Esophagus squamous epithelium (tissue), 5 donors: ENCODE measurements around the gene CDKAL1. TPM values are rescaled to one million over a fixed set of nuclear protein-coding genes. Genes with fewer than 3 reads are reported as not detected.

Experiments
- DNase-seq: peaks from one replicate; lab custom pipeline; 2025; lab: John Stamatoyannopoulos, UW
- H3K27ac ChIP-seq, 4 donors: fragments of 200-600 bp; sonication (generic); one replicate each; pipeline ENCODE4 v1.5.1; 2016 to 2019; ENCODE audit warnings: mild to moderate bottlenecking in 1 of 4
- H3K27me3 ChIP-seq, 4 donors: fragments of 200-600 bp; sonication (generic); 1 replicate in 3 of 4; 2 replicates in 1 of 4; pipeline versions ENCODE4 v1.5.1 to v1.6.0; 2017 to 2021; ENCODE audit warnings: antibody characterized with exemption in 1 of 4
- H3K36me3 ChIP-seq, 3 donors: fragments of 200-600 bp; sonication (generic); one replicate each; pipeline ENCODE4 v1.5.1; 2016 to 2019
- H3K4me1 ChIP-seq, 3 donors: fragments of 200-600 bp; sonication (generic); one replicate each; pipeline ENCODE4 v1.5.1; 2017 to 2019
- H3K4me3 ChIP-seq, 4 donors: fragments of 200-600 bp; sonication (generic); 1 replicate in 3 of 4; 2 replicates in 1 of 4; pipeline ENCODE4 v1.5.1; 2016 to 2019; ENCODE audit warnings: mild to moderate bottlenecking in 2 of 4, moderate library complexity in 1 of 4
- H3K9me3 ChIP-seq, 3 donors: fragments of 200-600 bp; sonication (generic); one replicate each; pipeline ENCODE4 v1.5.1; 2016 to 2019
- CTCF ChIP-seq, 6 experiments: fragments of 450-650 bp in 4 of 6; fragments of 200-600 bp in 2 of 6; sonication (generic) in 2 of 6; IDR thresholded peaks; one replicate each; pipeline ENCODE4 v1.5.1; 2016 to 2019; ENCODE audit warnings: antibody characterized with exemption in 6 of 6, mild to moderate bottlenecking in 4 of 6, moderate library complexity in 4 of 6
- POLR2A ChIP-seq, 4 donors: fragments of 450-650 bp; IDR thresholded peaks; one replicate each; pipeline ENCODE4 v1.6.1; 2017; ENCODE audit warnings: antibody characterized with exemption in 4 of 4, mild to moderate bottlenecking in 4 of 4, moderate library complexity in 3 of 4
- WGBS, 2 donors: methylation state at CpG; one replicate each; pipeline ENCODE4 v1.1.5; 2018; 5-methylcytosine and 5-hydroxymethylcytosine counted together
- intact Hi-C: fragments of 100-400 bp; cut with DNase I; formaldehyde crosslinking; loops from one replicate; pipeline ENCODE4 v1.15.0; 2022
- total RNA-seq, 4 donors: library from RNA; depleted of rRNA; stranded (reverse); fragments of >200 nt; gene quantifications; one replicate each; pipeline ENCODE4 v1.1.0, GENCODE V29; 2016
- donor health status: DM: yes; HTN: yes; CAD: no.

Gene CDKAL1
- total RNA-seq, 4 donors from 2014 or later: 6.5 to 13.0 (median 10.7) TPM

GRCh38 chr6:20936949-20937348 lies 402.7 kb downstream of the CDKAL1 start:
- no peaks in the 10 kb centered on the region for H3K4me1 ChIP-seq
- H3K9me3 ChIP-seq: no peaks in the 10 kb centered on the region
- no peak overlapping the region for H3K27ac ChIP-seq
- no peaks in the 10 kb centered on the region for H3K27me3 ChIP-seq
- 98 to 100% methylated on average over 2 of the region's 2 CpGs for WGBS, 2 donors
- intact Hi-C loops: no loop called here
- DNase-seq: no peak
- no peak overlapping the region for H3K4me3 ChIP-seq
- H3K36me3 ChIP-seq: no peaks in the 10 kb centered on the region
- TF ChIP-seq POLR2A (IDR thresholded peaks at IDR 0.05) (no peak), CTCF (IDR thresholded peaks at IDR 0.05) (no peak)

GRCh38 chr6:20939161-20939775 lies 405.0 kb downstream of the CDKAL1 start:
- intact Hi-C loops: no loop called here
- no peak overlapping the region for H3K4me3 ChIP-seq
- no peak overlapping the region for H3K27ac ChIP-seq
- no peaks in the 10 kb centered on the region for H3K27me3 ChIP-seq
- DNase-seq: no peak
- peaks cover 0 to 11% (median 11%) of the 10 kb centered on the region in 3 donors for H3K9me3 ChIP-seq
- no peaks in the 10 kb centered on the region for H3K36me3 ChIP-seq
- TF ChIP-seq POLR2A (IDR thresholded peaks at IDR 0.05) (no peak), CTCF (IDR thresholded peaks at IDR 0.05) (no peak)
- H3K4me1 ChIP-seq: no peaks in the 10 kb centered on the region

- 84 to 88% methylated on average over 2 of the region's 2 CpGs for WGBS, 2 donors
- Histone ChIP-seq H3K9me3 (peaks cover 0 to 11% (median 11%) of the 10 kb centered on the region in 3 donors), H3K36me3 (no peaks in the 10 kb centered on the region), H3K27me3 (no peaks in the 10 kb centered on the region), H3K4me3 (no peak overlapping the region), H3K27ac (no peak overlapping the region), H3K4me1 (no peaks in the 10 kb centered on the region)
- TF ChIP-seq CTCF (IDR thresholded peaks at IDR 0.05) (no peak), POLR2A (IDR thresholded peaks at IDR 0.05) (no peak)
- no peak for DNase-seq
- intact Hi-C loops: no loop called here
These were observed 408.9 kb downstream of the CDKAL1 start for GRCh38 chr6:20943040-20943627.

- no peak for TF ChIP-seq POLR2A (IDR thresholded peaks at IDR 0.05)
- intact Hi-C loops: no loop called here
- Histone ChIP-seq H3K4me1 (no peaks in the 10 kb centered on the region), H3K36me3 (no peaks in the 10 kb centered on the region), H3K4me3 (no peak overlapping the region), H3K9me3 (peaks cover 0 to 11% (median 11%) of the 10 kb centered on the region in 3 donors), H3K27ac (no peak overlapping the region), H3K27me3 (no peaks in the 10 kb centered on the region)
- WGBS, 2 donors: 83 to 88% methylated on average over 1 of the region's 1 CpG
- no peak for DNase-seq
These were observed 409.7 kb downstream of the CDKAL1 start for GRCh38 chr6:20943922-20944321.

- intact Hi-C loops: no loop called here
- WGBS, 2 donors: 65 to 70% methylated on average over 1 of the region's 1 CpG
- Histone ChIP-seq H3K27ac (no peak overlapping the region), H3K9me3 (peaks cover 0 to 11% (median 11%) of the 10 kb centered on the region in 3 donors), H3K4me3 (no peak overlapping the region), H3K36me3 (no peaks in the 10 kb centered on the region), H3K4me1 (no peaks in the 10 kb centered on the region), H3K27me3 (no peaks in the 10 kb centered on the region)
- DNase-seq: no peak
- TF ChIP-seq POLR2A (IDR thresholded peaks at IDR 0.05): no peak
- no peak for TF ChIP-seq CTCF (IDR thresholded peaks at IDR 0.05)
These were observed 411.8 kb downstream of the CDKAL1 start for GRCh38 chr6:20946022-20946421.
